Measurements from ENCODE around the gene SORCS2. TPM values are rescaled to one million over a fixed set of nuclear protein-coding genes. Genes with fewer than 3 reads are reported as not detected.

SORCS2 gene
- total and polyA plus RNA-seq, 2 of the 4 experiments (the other 2 are of a cell fraction) = 0.36 to 0.62 TPM

- no peak overlapping the region for H4K8ac ChIP-seq (ENCODE audit: low read depth in 2 of 2, low read length in 2 of 2)
- 71% methylated on average over 5 of the region's 14 CpGs; no CpG with 5 or more reads in 1 of the 2 experiments for WGBS, 2 experiments (ENCODE audit: extremely low coverage in 2 of 2, insufficient read length in 1 of 2)
These were observed 288.9 kb downstream of the SORCS2 start for GRCh38 chr4:7481227-7481626.

More at GRCh38 chr4:7481227-7481626, 288.9 kb downstream of the SORCS2 start:
- Histone ChIP-seq H3K9me1 (ENCODE audit: insufficient read depth, low read length) (no peaks in the 10 kb centered on the region), H3K36me3 (ENCODE audit: control insufficient read depth, insufficient read depth, low read length) (no peaks in the 10 kb centered on the region), H3K9ac (ENCODE audit: low read depth, low read length) (no peak overlapping the region), H3K14ac (replicated peaks; ENCODE audit: low read depth, low read length) (no peak overlapping the region), H2BK5ac (ENCODE audit: low read depth, low read length, poor library complexity, severe bottlenecking) (no peak overlapping the region), H3K18ac (ENCODE audit: low read depth, low read length) (no peak overlapping the region), H3K56ac (ENCODE audit: extremely low read depth, insufficient read depth, low read length) (no peak overlapping the region), H4K91ac (ENCODE audit: insufficient read depth, low read depth, low read length) (no peak overlapping the region), H3K27ac (ENCODE audit: insufficient read depth, low read length) (no peak overlapping the region), H2AK5ac (ENCODE audit: low read depth, low read length) (no peak overlapping the region), H3K4me2 (ENCODE audit: low read depth, low read length) (no peak overlapping the region), H4K20me1 (ENCODE audit: insufficient read depth, low read length) (no peaks in the 10 kb centered on the region), H3K9me3 (ENCODE audit: control insufficient read depth, insufficient read depth, low read length) (no peaks in the 10 kb centered on the region), H3K27me3 (ENCODE audit: control insufficient read depth, insufficient read depth, low read length) (peaks cover 30% of the 10 kb centered on the region), H2BK15ac (ENCODE audit: low read depth, low read length) (no peak overlapping the region), H3K4me1 (ENCODE audit: control insufficient read depth, insufficient read depth, low read length) (no peaks in the 10 kb centered on the region), H4K5ac (ENCODE audit: low read depth, low read length) (no peak overlapping the region), H3K4ac (ENCODE audit: low read depth, low read length) (no peak overlapping the region), H2AFZ (replicated peaks; ENCODE audit: low read length, poor library complexity) (no peak overlapping the region), H2BK120ac (ENCODE audit: low read depth, low read length) (no peak overlapping the region), H3K23ac (ENCODE audit: low read depth, low read length) (no peak overlapping the region), H3K79me1 (ENCODE audit: low read depth in 1 of 2, low read length in 2 of 2) (no peaks in the 10 kb centered on the region), H3K4me3 (ENCODE audit: insufficient read depth, low read depth, low read length) (no peak overlapping the region), H2BK20ac (ENCODE audit: low read depth, low read length) (no peak overlapping the region), H2AK9ac (replicated peaks; ENCODE audit: low read depth, low read length, poor library complexity) (no peak overlapping the region)
- ChIA-PET CTCF (no interaction called here), POLR2A (ENCODE audit: unreplicated experiment) (no interaction called here)
- DNase-seq (no peak), ATAC-seq (ENCODE audit: low read depth) (no peak)
- no peak for TF ChIP-seq POLR2A (IDR thresholded peaks at IDR 0.05; ENCODE audit: low read depth, low read length)
- intact Hi-C loops (cut with micrococcal nuclease) (no loop called here), in situ Hi-C loops (cut with MboI; ENCODE audit: low sequenced_read_pairs) (no loop called here), dilution Hi-C loops (cut with HindIII; ENCODE audit: low sequenced_read_pairs, unreplicated experiment) (no loop called here)
- BruUV-seq (replicated peaks) = no TSS peak
